ENCODE data around the gene IYD.

IYD gene

GRCh38 chr6:150368762-150369161 is at the start of gene IYD:
Gene IYD (plus strand): TSS chr6:150369012. CDS start chr6:150369032, 20 bp downstream.
- DNase-seq: no peak

- DNase-seq: no peak
Measured at GRCh38 chr6:150319924-150320323, 48.9 kb upstream of the IYD start.

GRCh38 chr6:150320442-150320841 is 48.4 kb upstream of the IYD start:
- no peak for DNase-seq

- no peak for DNase-seq
Measured at GRCh38 chr6:150322466-150322871, 46.3 kb upstream of the IYD start.

DNA sequence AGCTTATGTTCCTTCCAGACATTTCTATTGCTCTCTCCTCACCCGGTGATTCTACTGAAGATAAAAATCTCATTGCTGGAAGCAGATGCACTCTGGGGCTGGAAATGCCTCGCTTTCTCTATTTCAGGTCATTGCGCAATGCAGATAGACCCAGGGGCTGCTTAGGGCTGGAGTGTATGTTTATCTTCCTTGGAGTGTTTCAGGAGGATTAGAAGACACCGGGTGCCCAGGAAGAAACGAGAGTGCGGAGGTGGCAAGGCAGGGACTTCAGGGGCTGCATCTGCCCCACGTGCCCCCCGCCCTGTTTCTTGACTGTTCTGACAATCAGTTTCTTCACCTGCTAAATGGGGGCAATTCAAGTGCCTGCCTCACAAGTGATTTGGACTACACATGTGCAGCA is 45.6 kb upstream of the IYD start:
- no peak for DNase-seq

DNA sequence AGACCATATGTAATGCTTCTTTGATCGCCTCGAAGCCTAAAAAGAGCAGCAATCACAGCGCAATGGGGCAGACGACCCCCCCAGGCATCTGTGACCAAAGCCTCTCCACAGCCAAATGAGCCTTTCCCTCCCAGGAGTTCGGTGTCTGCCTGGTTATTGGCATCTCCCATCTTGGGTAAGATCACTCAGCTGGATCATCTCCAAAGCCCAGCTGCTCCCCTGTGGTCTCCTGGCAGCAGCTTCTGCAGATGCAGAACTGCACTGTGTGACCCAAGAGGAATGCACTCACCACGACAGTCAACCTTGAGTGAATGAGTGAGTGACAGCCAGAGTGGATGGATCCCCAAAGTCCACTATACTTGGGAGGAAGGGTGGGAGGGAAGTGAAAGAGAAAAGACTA is 44.8 kb upstream of the IYD start:
- no peak for DNase-seq

DNA sequence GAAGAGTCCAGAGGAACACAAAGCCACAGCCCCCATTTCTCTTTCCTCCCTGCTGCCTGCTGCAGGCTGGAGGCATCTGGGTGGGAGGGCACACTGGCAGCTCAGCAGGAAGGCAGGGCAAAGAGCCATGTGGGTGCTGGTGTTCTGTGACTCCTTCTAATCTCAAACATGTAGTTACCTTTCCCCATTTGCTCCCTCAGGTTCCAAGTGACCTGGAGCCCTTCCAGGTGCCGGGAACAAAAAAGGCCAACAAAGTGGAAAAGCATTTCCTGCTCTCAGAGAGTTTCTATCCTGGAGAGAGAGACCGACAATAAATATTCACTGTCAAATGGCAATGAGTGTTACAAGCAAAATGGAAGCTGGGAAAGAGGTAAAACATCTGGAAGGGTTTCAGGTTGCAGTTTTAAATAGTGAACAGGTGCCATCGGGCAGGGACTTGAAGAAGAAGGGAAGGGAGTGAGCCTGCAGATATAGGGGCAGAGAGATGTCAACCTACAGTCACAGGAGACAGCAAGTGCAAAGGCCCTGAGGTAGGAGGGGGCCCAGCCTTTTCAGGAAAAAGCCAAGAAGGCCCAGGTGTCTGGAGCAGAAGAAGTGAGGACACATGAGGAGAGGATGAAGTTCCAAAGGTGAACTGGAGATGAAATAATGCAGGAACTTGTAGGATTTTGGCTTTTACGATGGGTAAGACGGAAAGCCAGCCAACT is 43.6 kb upstream of the IYD start:
- DNase-seq: no peak

GRCh38 chr6:150327117-150327774 is 41.6 kb upstream of the IYD start:
- DNase-seq: no peak

GRCh38 chr6:150328744-150329405 is 39.9 kb upstream of the IYD start:
- DNase-seq: no peak

- DNase-seq: no peak
Measured at GRCh38 chr6:150331344-150331743, 37.5 kb upstream of the IYD start.

DNA sequence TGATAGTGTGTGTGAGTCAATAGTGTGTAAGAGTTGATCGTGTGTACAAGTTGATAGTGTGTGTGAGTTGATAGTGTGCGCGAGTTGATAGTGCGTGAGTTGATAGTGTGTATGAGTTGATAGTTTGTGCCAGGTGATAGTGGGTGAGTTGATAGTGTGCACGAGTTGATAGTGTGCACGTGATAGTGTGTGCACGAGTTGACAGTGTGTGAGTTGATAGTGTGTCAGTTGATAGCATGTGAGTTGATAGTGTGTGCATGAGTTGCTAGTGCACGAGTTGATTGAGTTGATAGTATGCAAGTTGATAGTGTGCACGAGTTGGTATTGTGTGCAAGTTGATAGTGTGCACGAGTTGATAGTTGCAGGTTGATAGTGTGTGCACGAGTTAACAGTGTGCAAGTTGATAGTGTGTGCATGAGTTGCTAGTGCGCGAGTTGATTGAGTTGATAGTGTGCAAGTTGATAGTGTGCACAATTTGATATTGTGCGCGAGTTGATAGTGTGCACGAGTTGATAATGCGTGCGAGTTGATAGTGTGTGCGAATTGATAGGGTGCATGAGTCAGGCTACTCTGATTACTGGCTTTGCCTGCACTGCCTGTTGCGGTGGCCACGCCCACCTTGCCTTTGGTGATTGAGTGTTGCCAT is 35.8 kb upstream of the IYD start:
- DNase-seq: no peak

GRCh38 chr6:150333585-150333941 is 35.2 kb upstream of the IYD start:
- DNase-seq: no peak

DNA sequence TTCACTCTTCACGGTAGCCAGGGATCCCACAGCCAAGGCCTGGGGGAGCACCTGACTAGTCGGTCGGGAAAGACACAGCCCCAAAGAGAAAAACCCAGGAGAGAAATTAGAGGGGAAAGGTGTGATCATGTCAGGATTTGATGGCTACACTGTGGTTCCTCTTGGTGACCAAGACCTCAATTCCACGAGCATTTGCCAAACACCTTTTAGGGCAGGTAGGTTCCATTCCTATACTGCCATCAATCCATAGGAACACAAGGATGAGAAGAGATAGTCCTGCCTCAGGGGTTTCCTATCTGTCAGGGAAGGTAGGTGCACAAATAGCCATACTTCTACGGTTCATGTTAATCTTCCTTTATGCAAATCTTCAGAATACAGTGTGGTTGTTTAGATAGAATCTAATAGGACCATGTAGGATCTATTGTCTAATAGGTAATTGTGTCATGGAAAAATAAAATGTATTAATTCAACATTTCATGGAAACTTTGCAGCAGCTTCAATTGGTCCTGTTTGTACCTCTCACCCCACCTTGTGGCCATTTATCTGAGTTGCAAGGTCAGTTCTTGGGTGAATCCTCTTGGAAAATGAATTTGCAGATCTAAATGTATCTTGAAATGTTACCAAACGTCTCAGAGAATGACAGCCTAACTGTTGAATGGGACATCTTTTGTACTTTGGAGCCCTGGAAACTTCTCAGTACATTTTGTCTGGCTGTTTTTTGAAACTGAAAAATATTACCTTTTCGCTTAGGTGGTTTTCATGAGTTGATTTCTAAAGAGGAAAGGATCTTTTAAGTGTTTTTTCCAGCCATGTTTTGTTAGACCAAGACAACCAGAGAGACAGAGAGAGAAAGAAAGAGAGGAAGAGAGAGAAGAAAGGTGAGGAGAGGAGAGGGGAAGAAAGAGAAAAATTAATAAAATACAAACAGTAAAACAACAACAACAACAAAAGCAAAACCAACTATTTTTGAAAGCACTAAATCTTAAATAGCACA is 33.7 kb upstream of the IYD start:
- peak; percentile 43 for DNase-seq

DNA sequence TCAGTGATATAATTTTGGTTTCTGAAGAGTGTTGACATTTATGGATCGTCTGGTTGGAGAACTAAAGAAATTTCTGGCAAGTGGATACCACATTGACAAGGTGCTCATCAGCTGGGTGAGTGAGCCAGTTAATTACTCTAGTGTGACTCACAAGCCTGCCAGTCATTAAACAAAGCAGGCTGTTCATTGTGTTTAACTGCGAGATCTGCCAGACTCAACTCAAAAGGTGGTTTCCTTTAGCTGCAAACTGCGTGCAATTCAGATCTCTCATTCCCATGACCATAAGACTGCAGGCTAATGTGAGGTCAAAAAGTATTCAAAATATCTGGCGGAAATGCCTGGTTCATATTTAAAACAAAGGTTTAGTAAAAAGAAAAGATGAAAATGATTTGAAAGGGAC is 32.5 kb upstream of the IYD start:
- no peak for DNase-seq

GRCh38 chr6:150336708-150337107 is 32.1 kb upstream of the IYD start:
- DNase-seq: no peak

DNA sequence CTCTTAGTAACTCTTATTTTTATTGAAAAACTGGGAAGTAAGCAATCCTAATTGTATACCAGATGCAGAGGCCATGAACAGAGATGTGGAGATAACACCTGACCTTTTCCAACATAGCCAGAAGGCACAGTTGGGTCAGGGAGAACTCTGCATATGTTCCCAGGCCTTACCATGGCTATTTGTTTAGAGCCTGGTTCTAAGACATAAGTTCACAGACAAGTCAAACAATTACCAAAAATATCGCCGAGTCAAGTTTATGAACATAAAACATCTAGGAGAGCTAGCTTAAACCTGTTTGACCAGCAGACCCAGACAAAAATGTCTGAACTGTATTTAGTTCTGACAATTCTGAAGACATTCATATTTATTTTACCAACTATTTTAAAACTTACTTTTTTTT is 26.7 kb upstream of the IYD start:
- DNase-seq: no peak

DNA sequence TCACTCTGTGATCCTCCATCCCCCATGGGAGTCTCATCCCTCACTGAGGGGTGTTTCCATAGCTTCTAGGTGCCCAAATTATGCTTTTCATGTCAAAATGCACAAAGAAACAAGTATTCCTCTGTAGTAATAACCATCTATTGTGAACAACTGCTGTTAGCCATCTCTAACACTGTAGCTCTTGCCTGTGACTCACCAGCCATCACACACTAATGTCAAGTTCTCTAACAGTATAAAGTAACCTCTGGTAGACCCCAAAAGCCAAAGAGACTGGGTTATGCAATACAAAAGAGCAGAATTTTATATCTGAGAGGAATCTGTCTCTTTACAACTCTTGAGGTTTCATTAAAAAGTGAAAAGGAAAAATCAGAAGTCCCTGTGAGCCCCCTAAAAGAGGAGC is 25.4 kb upstream of the IYD start:
- no peak for DNase-seq

GRCh38 chr6:150345781-150346180 is 23.0 kb upstream of the IYD start:
- no peak for DNase-seq

- no peak for DNase-seq
Measured at GRCh38 chr6:150346346-150346745, 22.5 kb upstream of the IYD start.

DNA sequence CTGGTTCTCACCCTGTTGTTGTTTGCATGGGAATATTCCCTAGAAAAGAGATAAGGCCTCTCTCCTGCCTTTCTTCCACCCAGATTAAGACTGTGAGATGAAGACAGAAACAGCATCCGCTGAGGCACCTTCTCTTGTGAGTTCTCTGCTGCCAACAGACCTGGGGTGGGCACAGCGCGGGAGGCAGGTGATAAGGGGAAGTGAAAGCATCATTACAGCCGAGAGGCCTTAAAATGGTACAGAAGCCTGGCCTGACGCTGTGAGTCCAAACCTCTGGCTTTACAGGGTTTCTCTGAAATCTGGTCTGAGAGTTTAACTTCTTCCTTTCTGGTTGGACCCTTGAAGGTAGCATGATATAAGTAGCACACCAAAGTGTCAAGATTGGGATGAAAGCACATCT is 21.0 kb upstream of the IYD start:
- DNase-seq: no peak

DNA sequence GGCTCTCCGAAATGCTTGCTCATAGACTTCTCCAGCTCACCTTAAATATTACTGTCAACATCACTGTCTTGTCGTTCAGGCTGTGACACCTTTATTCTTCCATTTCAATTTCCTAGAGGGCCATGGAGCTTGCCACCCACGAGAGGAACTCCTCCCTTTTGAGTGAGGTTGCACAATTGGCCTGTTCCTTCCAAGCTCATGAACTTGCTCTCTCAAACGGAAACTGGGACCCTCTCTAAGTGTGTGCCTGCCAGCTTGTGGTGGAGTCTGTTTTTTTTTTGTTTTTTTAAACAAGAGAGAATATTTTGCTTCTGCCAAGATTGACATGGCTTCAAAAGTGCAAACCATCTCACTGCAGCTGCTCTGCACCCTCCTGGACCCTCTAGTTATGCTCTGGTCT is 19.3 kb upstream of the IYD start:
- DNase-seq: no peak
